NOMO-1 treated with dmso at 0.1 percent for 144 hours (cell line): ENCODE results near the gene ABCC3.

Source experiments
- DNase-seq: peaks from one replicate; lab custom pipeline; 2025; ENCODE audit not compliant: unreplicated experiment; lab: John Stamatoyannopoulos, UW

Gene ABCC3, protein sequence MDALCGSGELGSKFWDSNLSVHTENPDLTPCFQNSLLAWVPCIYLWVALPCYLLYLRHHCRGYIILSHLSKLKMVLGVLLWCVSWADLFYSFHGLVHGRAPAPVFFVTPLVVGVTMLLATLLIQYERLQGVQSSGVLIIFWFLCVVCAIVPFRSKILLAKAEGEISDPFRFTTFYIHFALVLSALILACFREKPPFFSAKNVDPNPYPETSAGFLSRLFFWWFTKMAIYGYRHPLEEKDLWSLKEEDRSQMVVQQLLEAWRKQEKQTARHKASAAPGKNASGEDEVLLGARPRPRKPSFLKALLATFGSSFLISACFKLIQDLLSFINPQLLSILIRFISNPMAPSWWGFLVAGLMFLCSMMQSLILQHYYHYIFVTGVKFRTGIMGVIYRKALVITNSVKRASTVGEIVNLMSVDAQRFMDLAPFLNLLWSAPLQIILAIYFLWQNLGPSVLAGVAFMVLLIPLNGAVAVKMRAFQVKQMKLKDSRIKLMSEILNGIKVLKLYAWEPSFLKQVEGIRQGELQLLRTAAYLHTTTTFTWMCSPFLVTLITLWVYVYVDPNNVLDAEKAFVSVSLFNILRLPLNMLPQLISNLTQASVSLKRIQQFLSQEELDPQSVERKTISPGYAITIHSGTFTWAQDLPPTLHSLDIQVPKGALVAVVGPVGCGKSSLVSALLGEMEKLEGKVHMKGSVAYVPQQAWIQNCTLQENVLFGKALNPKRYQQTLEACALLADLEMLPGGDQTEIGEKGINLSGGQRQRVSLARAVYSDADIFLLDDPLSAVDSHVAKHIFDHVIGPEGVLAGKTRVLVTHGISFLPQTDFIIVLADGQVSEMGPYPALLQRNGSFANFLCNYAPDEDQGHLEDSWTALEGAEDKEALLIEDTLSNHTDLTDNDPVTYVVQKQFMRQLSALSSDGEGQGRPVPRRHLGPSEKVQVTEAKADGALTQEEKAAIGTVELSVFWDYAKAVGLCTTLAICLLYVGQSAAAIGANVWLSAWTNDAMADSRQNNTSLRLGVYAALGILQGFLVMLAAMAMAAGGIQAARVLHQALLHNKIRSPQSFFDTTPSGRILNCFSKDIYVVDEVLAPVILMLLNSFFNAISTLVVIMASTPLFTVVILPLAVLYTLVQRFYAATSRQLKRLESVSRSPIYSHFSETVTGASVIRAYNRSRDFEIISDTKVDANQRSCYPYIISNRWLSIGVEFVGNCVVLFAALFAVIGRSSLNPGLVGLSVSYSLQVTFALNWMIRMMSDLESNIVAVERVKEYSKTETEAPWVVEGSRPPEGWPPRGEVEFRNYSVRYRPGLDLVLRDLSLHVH (N-terminal part only)

DNA sequence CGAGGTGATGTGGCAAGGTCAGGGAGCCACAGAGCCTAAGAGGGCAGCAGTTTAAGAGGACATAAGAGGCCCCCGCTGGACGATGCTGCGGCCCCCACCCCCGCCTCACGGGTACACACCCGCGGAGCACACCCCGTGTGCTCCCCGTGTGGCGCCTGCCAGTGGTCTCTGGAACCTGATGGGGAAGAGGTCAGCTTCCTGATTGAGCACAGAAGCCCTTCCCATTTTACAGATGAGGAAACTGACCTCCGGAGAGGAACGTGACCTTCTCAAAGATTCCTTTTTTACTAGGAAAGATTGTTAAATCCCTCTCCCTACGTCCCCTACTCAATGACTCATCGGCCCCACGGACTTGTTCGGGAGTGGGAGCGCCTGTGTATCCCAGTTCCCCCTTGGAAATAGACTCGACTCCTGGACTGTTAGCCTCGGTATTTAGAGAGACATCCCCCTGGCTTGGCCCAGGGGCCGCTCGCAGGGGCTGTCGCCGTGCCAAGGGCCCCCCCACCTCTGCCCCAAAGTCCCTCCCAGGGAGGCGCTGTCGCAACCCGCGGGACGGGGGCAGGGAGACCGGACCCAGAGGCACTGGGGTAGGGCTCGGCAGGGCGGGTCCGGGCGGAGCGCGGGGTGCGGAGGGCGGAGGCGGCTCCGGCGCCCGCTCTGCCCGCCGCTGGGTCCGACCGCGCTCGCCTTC, at the start of gene ABCC3:
Gene ABCC3 (plus strand): TSS at position 658 of the 691 bp plus-strand sequence. CDS start 56 bp downstream, outside the sequence.
- DNase-seq: no peak

DNA sequence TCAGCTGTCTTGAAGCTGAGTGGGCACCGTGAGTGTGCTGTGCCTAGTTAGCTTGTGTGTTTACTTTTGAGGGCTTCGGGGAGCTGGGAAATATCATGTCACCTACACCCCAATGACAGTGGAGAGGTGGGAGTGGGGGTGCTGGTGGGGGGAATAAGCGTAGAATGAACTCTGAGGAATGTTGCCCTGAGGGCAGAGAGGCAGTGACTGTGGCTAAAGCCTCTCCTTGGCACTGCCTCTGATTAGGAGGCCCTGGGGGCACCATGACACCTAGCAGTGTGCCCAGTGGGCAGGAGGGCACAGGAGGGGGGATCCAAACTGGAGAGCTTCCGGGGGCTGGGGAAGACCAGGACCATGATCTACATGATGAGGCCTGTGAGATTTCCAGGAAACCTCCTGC, 49.3 kb upstream of the ABCC3 start:
- no peak for DNase-seq

DNA sequence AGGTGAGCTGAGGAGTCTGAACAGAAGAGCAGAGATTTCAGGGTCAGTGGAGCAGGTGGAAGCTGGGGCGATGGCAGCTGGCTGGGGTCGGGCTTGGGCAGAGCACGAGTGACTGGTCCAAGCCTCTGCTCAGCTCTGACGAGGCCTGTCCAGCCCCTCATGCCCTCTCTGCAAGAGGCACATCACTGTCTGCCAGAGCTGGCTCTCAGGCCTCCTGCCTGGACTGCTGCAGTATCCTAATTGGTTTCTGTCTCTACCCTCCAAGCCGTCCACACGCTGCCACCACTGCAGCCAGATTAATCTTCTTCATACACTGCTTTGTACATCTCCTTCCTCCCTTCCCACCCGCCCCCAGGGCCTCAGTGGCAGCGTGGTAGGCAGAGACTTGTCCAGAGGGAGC, 48.8 kb upstream of the ABCC3 start:
- no peak for DNase-seq

DNA sequence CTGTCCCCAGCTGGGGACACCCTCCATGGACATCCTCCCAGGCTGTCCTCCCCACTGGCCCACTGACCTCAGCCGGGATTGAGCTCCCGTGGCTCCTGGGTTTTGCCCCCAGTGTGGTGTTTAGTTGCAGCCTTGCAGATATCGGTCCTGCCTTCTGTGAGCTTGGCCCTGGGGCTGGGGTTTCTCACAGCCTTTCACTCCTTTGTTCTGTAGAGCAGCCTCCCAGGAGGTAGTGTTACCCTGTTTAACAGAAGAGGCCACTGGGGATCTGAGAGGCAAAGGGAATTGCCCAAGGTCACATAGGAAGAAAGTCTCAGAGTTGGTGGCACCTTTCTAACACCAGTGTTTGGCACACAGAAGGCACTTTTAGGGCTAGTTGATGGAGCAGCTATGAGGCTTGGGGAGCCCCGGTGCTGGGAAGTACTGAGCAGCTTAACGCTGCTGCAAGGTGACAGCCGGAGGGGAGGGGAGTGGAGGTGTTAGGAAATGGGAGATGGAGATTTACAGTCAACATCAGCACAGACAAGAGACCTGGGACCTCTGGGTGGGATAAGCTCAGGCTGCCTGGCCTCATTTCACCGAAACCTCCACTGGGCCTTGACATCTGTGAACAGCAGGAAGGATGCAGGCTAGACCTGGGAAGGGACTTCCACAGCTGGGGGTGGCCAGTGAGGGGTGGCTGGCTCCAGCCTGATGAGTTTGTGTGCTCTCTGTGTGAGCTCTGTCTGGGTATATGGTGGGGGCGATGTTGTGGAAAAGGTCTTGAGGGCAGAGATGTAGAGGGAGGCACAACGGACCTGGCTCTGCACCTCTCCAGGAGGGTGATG, 48.0 kb upstream of the ABCC3 start:
- DNase-seq: no peak

DNA sequence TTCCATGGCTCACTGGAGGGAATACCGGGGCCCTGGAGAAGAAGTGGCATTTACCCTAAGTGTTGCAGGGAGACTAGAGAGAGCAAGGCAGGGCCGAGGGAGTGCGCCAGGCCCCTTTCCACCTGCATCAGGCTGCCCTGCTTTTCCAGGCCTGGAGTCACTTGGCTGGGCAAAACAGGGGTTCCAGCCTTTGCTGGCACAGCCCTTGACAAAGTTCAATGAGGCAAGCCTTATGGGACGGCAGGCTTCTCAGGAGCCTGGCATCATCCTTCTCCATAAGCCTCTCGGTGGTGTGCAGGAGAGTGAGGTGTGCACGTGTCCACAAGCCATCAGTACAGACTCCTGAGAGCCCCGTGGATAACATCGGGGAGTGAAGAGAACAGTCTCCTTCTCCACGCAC, 47.1 kb upstream of the ABCC3 start:
- no peak for DNase-seq

DNA sequence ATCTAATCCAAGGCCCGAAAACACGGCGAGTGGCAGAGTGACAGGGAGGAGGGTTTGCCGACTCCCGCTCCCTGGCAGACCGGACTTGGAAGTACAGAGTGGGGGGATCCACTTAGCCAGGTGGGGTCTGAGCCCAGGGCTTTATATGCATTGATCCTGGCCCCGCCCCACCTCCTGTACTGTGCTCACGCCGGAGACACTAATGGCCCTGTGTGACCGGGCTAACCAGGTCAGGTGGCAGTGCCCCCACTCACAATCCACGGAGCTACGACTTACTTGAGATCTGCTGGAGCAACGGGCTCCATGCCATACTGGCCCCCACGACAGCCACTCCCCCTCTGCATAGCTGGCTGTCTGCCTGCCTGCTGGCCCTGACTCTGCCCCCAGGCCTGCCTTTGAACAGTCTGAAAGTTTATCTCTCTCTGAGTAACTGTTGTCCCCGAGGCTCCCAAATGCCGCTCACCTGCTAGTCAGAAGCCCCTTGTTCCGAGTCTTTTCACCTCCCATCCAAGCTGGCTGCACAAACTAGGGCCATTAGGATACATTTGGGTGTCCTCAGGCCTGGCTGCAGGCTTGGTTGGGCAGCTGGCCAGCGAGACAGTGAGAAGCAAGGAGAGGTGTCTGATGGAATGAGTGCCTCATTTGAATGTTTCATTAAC, 46.2 kb upstream of the ABCC3 start:
- no peak for DNase-seq

DNA sequence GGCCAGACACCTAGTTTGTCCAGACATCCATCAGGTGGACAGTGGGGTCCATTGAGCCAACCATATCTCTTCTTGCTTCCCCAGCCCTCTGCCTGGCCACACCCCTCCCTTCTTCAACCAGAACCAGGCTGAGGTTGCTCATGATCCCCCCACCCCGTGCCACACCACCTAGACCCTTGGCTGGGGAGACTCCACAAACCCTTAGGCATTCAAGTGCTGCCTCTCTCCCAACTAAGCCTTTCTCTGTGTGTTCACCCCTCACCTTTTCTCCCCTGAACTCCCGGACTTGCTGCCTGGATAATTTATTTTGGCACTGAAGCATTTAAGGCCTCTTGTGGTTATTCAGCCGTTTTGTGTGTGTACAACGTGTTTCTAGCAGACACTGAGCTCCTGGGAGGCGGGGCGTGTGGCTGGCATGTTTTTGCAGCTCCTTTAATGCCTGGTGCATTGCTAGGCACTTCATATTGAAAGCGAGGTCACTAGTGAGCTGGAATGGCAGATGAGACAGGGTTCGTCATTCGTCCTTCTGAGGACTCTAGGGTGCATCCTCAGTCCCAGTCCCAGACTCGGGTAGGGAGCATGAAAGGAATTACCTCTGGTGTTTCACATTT, 45.5 kb upstream of the ABCC3 start:
- no peak for DNase-seq

DNA sequence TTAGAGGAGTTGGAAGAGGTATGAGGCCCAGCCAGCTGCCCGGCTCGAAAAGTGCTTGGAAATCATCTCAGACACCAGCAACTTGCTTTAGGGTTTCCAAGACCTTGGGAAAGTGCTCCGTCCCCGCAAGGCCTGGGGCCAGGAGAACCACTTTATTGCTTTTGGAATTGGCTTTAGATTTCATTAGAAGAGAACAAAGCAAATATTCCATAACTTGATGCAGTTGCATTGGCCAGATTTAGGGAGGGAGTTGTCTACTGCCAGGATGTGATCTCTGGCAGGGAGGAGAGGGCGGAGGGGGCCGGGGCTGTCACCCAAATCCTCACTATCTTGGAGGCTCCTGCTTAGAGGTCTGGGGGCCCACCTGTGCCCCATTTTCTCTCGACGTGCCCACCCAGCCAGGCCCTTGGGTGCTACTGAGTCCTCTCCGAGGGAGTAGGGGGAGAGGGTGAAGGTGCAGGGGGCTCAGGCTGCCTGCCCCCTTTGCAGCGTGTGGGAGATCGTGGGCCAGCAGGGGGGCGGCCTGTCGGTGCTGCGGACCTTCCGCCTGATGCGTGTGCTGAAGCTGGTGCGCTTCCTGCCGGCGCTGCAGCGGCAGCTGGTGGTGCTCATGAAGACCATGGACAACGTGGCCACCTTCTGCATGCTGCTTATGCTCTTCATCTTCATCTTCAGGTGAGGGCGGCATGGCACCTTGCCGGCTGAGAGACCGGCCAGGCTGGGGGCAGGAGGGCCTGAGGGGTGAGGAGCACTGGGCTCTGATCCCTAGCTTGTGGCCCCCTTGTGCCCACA, 43.5 kb upstream of the ABCC3 start:
- no peak for DNase-seq

DNA sequence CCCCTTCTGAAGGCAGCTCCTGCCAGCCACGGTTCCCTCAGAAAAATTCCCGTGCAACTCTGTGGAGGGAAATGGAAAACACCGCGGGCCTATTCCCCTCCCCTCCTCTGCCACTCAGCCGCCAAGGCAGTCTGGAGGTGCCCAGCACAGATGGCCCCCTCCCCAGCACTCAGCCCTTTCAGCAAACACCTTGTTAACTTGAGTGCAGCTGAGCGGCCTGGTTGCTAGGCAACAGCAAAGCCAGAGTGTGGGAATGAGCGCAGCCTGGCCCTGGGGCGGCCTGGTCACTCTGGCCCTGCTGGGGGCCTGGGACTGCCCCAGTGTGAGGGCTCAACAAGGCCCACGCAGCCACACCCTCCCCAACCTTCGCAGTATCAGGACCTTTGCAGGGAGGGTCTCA, 41.4 kb upstream of the ABCC3 start:
- DNase-seq: no peak

DNA sequence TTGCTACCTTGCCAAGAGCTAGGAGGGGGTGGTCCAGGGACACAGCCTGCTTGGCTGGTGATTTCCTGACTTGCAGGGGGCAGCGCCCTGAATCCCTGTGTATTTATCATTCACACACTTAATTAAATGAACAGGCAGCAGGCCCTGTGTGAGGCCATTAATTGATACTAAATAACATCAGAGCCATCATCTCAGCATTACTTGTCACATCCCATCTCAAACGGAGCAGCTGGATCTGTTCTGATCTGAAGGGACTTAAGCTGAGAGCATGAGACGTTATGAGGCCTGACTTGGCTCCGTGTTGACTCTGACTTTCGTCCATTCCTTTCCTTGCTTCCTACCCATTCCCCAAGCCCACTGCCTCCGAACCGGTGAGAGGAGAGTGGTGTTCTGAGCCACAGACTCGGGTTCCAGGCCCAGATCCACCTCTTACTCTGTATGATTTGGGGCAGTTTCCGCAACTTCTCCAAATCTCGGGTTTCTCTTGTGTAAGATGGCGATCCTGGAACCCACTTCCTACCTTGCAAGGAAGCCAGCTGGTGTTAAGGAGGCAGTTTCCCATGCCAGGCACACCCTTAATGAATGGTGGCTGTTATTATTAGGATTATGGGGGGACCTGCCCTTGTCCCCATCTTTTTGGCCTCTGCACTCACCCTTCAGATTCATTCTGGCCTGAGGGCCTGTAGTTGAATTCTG, 40.4 kb upstream of the ABCC3 start:
- no peak for DNase-seq

DNA sequence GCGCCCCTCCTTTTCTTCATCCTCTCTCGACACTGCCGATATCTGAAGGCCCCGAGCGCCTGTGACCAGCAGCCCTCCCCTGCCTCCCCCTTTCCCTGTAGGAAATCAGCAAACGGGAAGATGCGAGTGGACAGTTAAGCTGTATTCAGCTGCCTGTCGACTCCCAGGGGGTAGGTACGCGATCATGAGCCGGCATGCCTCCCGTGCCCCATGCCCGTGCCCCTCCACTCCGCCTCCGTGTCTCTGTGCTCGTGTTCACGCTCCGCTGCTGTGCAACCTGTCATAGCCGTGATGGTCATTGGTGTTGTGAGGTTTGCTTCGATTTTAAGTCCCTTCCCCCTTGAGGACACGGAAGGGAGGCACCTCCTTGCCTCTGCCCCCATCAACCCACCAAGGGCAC, 39.8 kb upstream of the ABCC3 start:
- no peak for DNase-seq

DNA sequence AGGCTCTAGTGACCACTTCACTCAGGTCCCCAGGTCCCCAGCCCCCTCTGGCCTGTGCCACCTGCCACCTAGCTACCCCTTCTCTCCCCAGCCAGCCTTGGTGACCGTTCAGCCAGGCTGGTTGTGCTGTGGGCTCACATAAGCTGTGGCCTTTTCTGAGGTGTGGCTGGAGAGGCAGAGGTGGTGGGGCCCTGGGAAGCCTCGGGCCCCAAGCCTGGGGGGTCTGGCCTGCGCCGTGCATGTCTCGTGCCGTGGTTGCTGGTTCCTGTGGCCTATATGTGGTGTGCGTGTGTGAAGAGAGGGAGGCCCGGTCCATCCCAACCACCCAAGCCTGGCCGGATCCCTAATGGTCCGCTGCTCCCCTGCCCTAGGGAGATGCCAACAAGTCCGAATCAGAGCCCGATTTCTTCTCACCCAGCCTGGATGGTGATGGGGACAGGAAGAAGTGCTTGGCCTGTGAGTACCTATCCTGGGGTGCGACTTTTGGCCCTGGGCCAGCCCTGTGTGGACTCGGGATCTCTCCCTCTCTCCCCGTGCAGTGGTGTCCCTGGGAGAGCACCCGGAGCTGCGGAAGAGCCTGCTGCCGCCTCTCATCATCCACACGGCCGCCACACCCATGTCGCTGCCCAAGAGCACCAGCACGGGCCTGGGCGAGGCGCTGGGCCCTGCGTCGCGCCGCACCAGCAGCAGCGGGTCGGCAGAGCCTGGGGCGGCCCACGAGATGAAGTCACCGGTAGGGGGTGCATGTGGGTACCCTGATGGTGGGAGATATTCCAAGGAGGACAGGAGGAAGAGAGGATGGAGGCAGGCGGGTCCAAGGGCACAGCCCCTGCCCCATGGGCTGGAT, 38.3 kb upstream of the ABCC3 start:
- DNase-seq: no peak

DNA sequence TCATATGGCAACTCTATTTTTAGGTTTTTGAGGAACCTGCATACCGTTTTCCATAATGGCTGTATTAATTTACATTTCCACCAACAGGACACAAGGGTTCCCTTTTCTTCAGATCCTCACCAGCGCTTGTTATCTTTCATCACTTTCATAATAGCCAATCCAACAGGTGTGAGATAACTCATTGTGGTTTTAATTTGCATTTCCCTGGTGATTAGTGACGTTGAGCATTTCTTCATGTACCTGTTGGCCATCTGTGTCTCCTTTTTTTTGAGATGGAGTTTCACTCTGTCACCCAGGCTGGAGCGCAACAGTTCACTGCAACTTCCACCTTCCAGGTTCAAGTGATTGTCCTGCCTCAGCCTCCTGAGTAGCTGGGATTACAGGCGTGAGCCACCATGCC, 36.2 kb upstream of the ABCC3 start:
- no peak for DNase-seq

DNA sequence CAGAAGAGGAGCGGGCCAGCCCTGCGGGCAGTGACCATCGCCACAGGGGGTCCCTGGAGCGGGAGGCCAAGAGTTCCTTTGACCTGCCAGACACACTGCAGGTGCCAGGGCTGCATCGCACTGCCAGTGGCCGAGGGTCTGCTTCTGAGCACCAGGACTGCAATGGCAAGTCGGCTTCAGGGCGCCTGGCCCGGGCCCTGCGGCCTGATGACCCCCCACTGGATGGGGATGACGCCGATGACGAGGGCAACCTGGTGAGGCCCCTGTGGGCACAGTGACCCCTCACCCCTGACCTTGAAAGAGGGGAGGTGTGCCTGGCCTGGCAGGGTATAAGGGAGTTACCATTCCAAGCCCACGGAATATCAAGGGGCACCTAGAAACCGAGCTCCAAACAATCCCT, 35.1 kb upstream of the ABCC3 start:
- DNase-seq: no peak

DNA sequence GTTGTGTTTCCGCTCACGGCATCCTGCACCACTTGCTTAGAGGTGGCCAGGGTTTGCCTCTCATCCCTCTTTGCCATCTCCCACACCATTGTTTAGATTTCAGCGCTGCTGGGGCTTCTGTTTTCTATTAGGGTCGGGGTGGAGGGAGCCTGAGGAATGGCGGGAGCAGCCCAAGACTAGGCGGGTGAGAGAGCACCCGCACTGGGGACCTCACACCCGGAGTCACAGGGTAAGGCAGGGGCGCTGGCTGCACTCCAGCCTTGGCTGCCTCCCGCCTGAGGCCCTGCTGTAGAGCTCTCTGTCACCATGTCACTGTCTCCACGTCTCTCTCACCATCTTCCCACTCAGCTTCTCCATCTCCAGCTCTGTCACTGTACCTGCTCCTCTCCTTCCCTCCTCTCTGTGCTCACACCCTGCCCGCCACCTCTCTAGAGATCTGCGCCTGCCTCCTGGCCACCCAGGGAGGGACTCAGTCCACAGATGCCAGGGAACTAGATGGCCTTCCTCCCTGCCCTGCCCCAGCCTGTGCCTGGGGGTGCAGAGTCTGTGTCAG, 32.8 kb upstream of the ABCC3 start:
- no peak for DNase-seq

DNA sequence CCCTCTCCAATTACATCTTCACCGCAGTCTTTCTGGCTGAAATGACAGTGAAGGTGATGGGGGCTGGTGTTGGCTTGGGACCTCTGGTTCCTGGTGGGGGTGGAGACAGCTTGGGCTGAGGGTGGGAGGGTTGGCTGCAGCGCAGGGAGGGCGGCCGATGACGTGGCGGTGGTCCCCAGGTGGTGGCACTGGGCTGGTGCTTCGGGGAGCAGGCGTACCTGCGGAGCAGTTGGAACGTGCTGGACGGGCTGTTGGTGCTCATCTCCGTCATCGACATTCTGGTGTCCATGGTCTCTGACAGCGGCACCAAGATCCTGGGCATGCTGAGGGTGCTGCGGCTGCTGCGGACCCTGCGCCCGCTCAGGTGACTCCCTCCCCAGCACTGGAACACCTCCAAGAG, 31.8 kb upstream of the ABCC3 start:
- DNase-seq: no peak
